PC-3 (cell line): Measurements from ENCODE around the gene L3MBTL2. TPM values are rescaled to one million over a fixed set of nuclear protein-coding genes. Genes with fewer than 3 reads are reported as not detected.
A peak's percentile ranks its signal among the peaks of the same experiment; 100 is the strongest.
"Not testable (repeated sequence)": the region's sequence is repeated elsewhere in the genome, so short reads cannot be mapped to it uniquely, and the experiment has no call there.

ENCODE experiments used
- ATAC-seq: fragments of 200-7000 bp; cut with Tn5 transposase; 2 replicates; pipeline ENCODE4 v1.9.1; 2020; ENCODE audit warnings: mild to moderate bottlenecking, moderate library complexity
- BruUV-seq: library from RNA; stranded (reverse); fragments of 400-500 nt; replicated peaks from 2 replicates; lab custom pipeline; 2021; lab: Mats Ljungman, UMichigan
- CTCF ChIA-PET: fragments of 300-600 bp; sonication (Branson Sonifier 250); formaldehyde crosslinking; loops from one replicate; lab custom pipeline; 2022; ENCODE audit warnings: antibody characterized with exemption; lab: Charles Lee
- POLR2A ChIA-PET: fragments of 300-600 bp; sonication (Branson Sonifier 250); formaldehyde crosslinking; loops from one replicate; lab custom pipeline; 2022; ENCODE audit warnings: antibody characterized with exemption; ENCODE audit not compliant: unreplicated experiment; lab: Charles Lee
- DNase-seq: peaks from one replicate; pipeline ENCODE4 v3.0.0-alpha.2; 2015
- H2AFZ ChIP-seq: fragments of 300-600 bp; sonication (generic); 2 replicates; pipeline ENCODE4 v1.6.0; 2016; ENCODE audit warnings: antibody characterized with exemption, low read length
- H3F3A ChIP-seq: fragments of 300-600 bp; sonication (generic); one replicate; pipeline ENCODE4 v1.6.0; 2017; ENCODE audit warnings: antibody characterized with exemption, low read length, control low read depth, mild to moderate bottlenecking; ENCODE audit not compliant: unreplicated experiment
- H3K27ac ChIP-seq: fragments of 300-600 bp; sonication (generic); 2 replicates; pipeline ENCODE4 v1.5.1; 2016; ENCODE audit warnings: mild to moderate bottlenecking, low read length
- H3K27me3 ChIP-seq: fragments of 300-600 bp; sonication (generic); 2 replicates; pipeline ENCODE4 v1.6.1; 2016; ENCODE audit warnings: low read length, mixed read lengths
- H3K36me3 ChIP-seq: fragments of 300-600 bp; sonication (generic); 2 replicates; pipeline ENCODE4 v1.6.1; 2016; ENCODE audit warnings: low read depth, mixed run types, low read length, mixed read lengths
- H3K4me1 ChIP-seq: fragments of 300-600 bp; sonication (generic); 2 replicates; pipeline ENCODE4 v1.5.1; 2016; ENCODE audit warnings: low read length; ENCODE audit not compliant: insufficient read depth
- H3K4me2 ChIP-seq: fragments of 300-600 bp; sonication (generic); 2 replicates; pipeline ENCODE4 v1.6.0; 2016; ENCODE audit warnings: low read length
- H3K4me3 ChIP-seq: fragments of 300-600 bp; sonication (generic); 2 replicates; pipeline ENCODE4 v1.5.1; 2016; ENCODE audit warnings: mild to moderate bottlenecking, low read length, mixed read lengths
- H3K79me2 ChIP-seq: fragments of 300-600 bp; sonication (generic); 2 replicates; pipeline ENCODE4 v1.6.1; 2017; ENCODE audit warnings: low read length, mixed read lengths
- H3K9ac ChIP-seq: fragments of 300-600 bp; sonication (generic); 2 replicates; pipeline ENCODE4 v1.6.0; 2016; ENCODE audit warnings: mild to moderate bottlenecking, low read length
- H3K9me2 ChIP-seq: fragments of 300-600 bp; sonication (generic); replicated peaks from 2 replicates; pipeline ENCODE4 v1.6.1; 2016; ENCODE audit warnings: mixed run types, low read length, mixed read lengths
- H3K9me3 ChIP-seq: fragments of 300-600 bp; sonication (generic); 2 replicates; pipeline ENCODE4 v1.6.1; 2016; ENCODE audit warnings: low read length, mixed read lengths
- H4K20me1 ChIP-seq: fragments of 300-600 bp; sonication (generic); 2 replicates; pipeline ENCODE4 v1.6.1; 2016; ENCODE audit warnings: low read length, mixed read lengths
- CTCF ChIP-seq: fragments of 300-600 bp; sonication (generic); conservative IDR thresholded peaks from 2 replicates; pipeline ENCODE4 v1.5.1; 2017; ENCODE audit warnings: antibody characterized with exemption, low read depth, mild to moderate bottlenecking, low read length
- EZH2phosphoT487 ChIP-seq: fragments of 300-600 bp; sonication (generic); IDR thresholded peaks from 2 replicates; pipeline ENCODE4 v1.6.1; 2018; ENCODE audit warnings: mild to moderate bottlenecking, antibody characterized with exemption, low read length, borderline replicate concordance
- intact Hi-C: fragments of 100-400 bp; cut with micrococcal nuclease; formaldehyde crosslinking; loops from 2 replicates; pipeline ENCODE4 v1.9.0; 2023
- total RNA-seq: library from RNA; depleted of rRNA; stranded (reverse); fragments of >200 nt; gene quantifications from 2 replicates; pipeline ENCODE4 v1.2.3, GENCODE V29; 2014

L3MBTL2 gene
- total RNA-seq, 1 experiment from 2014 or later = 22.7 TPM

GRCh38 chr22:41256254-41257253 lies 51.4 kb downstream of the L3MBTL2 start:
- Histone ChIP-seq H3K4me2 (peak overlapping the region; percentile 28), H3K79me2 (0 out of 2 replicates have a peak, but pooled peaks cover 2% of the 10 kb centered on the region), H2AFZ (no peak overlapping the region), H3K27ac (peak overlapping the region; percentile 90), H3F3A (no peaks in the 10 kb centered on the region), H3K9me2 (no peaks in the 10 kb centered on the region), H3K9me3 (no peaks in the 10 kb centered on the region), H3K36me3 (peaks cover 32% of the 10 kb centered on the region; the same call in 1 of the 2 replicates), H3K27me3 (no peaks in the 10 kb centered on the region), H3K4me3 (no peak overlapping the region), H4K20me1 (no peaks in the 10 kb centered on the region), H3K9ac (peak overlapping the region; percentile 57), H3K4me1 (peaks cover 18% of the 10 kb centered on the region)
- DNase-seq (peak; percentile 82), ATAC-seq (peak; percentile 91)
- CTCF ChIA-PET = no interaction called here
- TSS peak; percentile 58 for BruUV-seq
- POLR2A ChIA-PET = interaction anchor here (0.6 to 1.1 kb wide), 2 partner anchors 49 to 828 kb away, joined by 3 to 10 read pairs; no protein-coding TSS in a partner anchor
- TF ChIP-seq CTCF (peak; percentile 45), EZH2phosphoT487 (no peak)
- intact Hi-C loops = no loop called here

GRCh38 chr22:41257696-41258095 lies 52.6 kb downstream of the L3MBTL2 start:
- BruUV-seq = no TSS peak
- ChIA-PET POLR2A (interaction anchor here (1.1 kb wide), 1 partner anchor 48 kb away, joined by 3 read pairs; no protein-coding TSS in a partner anchor), CTCF (no interaction called here)
- Histone ChIP-seq H3K27me3 (no peaks in the 10 kb centered on the region), H2AFZ (no peak overlapping the region), H3K9me3 (no peaks in the 10 kb centered on the region), H3K79me2 (0 out of 2 replicates have a peak, but pooled peaks cover 2% of the 10 kb centered on the region), H3K9me2 (no peaks in the 10 kb centered on the region), H3K4me3 (no peak overlapping the region), H3K4me2 (no peak overlapping the region), H3F3A (no peaks in the 10 kb centered on the region), H3K4me1 (peaks cover 18% of the 10 kb centered on the region), H3K36me3 (peaks cover 39% of the 10 kb centered on the region), H4K20me1 (no peaks in the 10 kb centered on the region), H3K9ac (no peak overlapping the region), H3K27ac (0 out of 2 replicates have a peak overlapping the region, but pooled peaks have one; percentile 90)
- no peak for TF ChIP-seq EZH2phosphoT487
- no peak for TF ChIP-seq CTCF
- ATAC-seq = no peak
- no peak for DNase-seq
- intact Hi-C loops = no loop called here

- H3F3A ChIP-seq, DNase-seq, H3K4me2 ChIP-seq, H3K79me2 ChIP-seq, H3K27me3 ChIP-seq, H4K20me1 ChIP-seq, BruUV-seq, H3K9ac ChIP-seq, POLR2A ChIA-PET, H2AFZ ChIP-seq, ATAC-seq, H3K9me3 ChIP-seq, intact Hi-C loops, H3K27ac ChIP-seq, H3K9me2 ChIP-seq, H3K4me3 ChIP-seq, CTCF ChIA-PET: not testable (repeated sequence)
- peaks cover 18% of the 10 kb centered on the region for H3K4me1 ChIP-seq
- H3K36me3 ChIP-seq = peaks cover 38% of the 10 kb centered on the region
Observed at GRCh38 chr22:41259756-41260155, 54.6 kb downstream of the L3MBTL2 start.
